PC-3 (cell line): ENCODE data around the gene TMEM147. TPM values are rescaled to one million over a fixed set of nuclear protein-coding genes. Genes with fewer than 3 reads are reported as not detected.

Source experiments
- ATAC-seq: fragments of 200-7000 bp; cut with Tn5 transposase; 2 replicates; pipeline ENCODE4 v1.9.1; 2020; ENCODE audit warnings: mild to moderate bottlenecking, moderate library complexity
- BruUV-seq: library from RNA; stranded (reverse); fragments of 400-500 nt; replicated peaks from 2 replicates; lab custom pipeline; 2021; lab: Mats Ljungman, UMichigan
- CTCF ChIA-PET: fragments of 300-600 bp; sonication (Branson Sonifier 250); formaldehyde crosslinking; loops from one replicate; lab custom pipeline; 2022; ENCODE audit warnings: antibody characterized with exemption; lab: Charles Lee
- POLR2A ChIA-PET: fragments of 300-600 bp; sonication (Branson Sonifier 250); formaldehyde crosslinking; loops from one replicate; lab custom pipeline; 2022; ENCODE audit warnings: antibody characterized with exemption; ENCODE audit not compliant: unreplicated experiment; lab: Charles Lee
- DNase-seq: peaks from one replicate; pipeline ENCODE4 v3.0.0-alpha.2; 2015
- H2AFZ ChIP-seq: fragments of 300-600 bp; sonication (generic); 2 replicates; pipeline ENCODE4 v1.6.0; 2016; ENCODE audit warnings: antibody characterized with exemption, low read length
- H3F3A ChIP-seq: fragments of 300-600 bp; sonication (generic); one replicate; pipeline ENCODE4 v1.6.0; 2017; ENCODE audit warnings: antibody characterized with exemption, low read length, control low read depth, mild to moderate bottlenecking; ENCODE audit not compliant: unreplicated experiment
- H3K27ac ChIP-seq: fragments of 300-600 bp; sonication (generic); 2 replicates; pipeline ENCODE4 v1.5.1; 2016; ENCODE audit warnings: mild to moderate bottlenecking, low read length
- H3K27me3 ChIP-seq: fragments of 300-600 bp; sonication (generic); 2 replicates; pipeline ENCODE4 v1.6.1; 2016; ENCODE audit warnings: low read length, mixed read lengths
- H3K36me3 ChIP-seq: fragments of 300-600 bp; sonication (generic); 2 replicates; pipeline ENCODE4 v1.6.1; 2016; ENCODE audit warnings: low read depth, mixed run types, low read length, mixed read lengths
- H3K4me1 ChIP-seq: fragments of 300-600 bp; sonication (generic); 2 replicates; pipeline ENCODE4 v1.5.1; 2016; ENCODE audit warnings: low read length; ENCODE audit not compliant: insufficient read depth
- H3K4me2 ChIP-seq: fragments of 300-600 bp; sonication (generic); 2 replicates; pipeline ENCODE4 v1.6.0; 2016; ENCODE audit warnings: low read length
- H3K4me3 ChIP-seq: fragments of 300-600 bp; sonication (generic); 2 replicates; pipeline ENCODE4 v1.5.1; 2016; ENCODE audit warnings: mild to moderate bottlenecking, low read length, mixed read lengths
- H3K79me2 ChIP-seq: fragments of 300-600 bp; sonication (generic); 2 replicates; pipeline ENCODE4 v1.6.1; 2017; ENCODE audit warnings: low read length, mixed read lengths
- H3K9ac ChIP-seq: fragments of 300-600 bp; sonication (generic); 2 replicates; pipeline ENCODE4 v1.6.0; 2016; ENCODE audit warnings: mild to moderate bottlenecking, low read length
- H3K9me2 ChIP-seq: fragments of 300-600 bp; sonication (generic); replicated peaks from 2 replicates; pipeline ENCODE4 v1.6.1; 2016; ENCODE audit warnings: mixed run types, low read length, mixed read lengths
- H3K9me3 ChIP-seq: fragments of 300-600 bp; sonication (generic); 2 replicates; pipeline ENCODE4 v1.6.1; 2016; ENCODE audit warnings: low read length, mixed read lengths
- H4K20me1 ChIP-seq: fragments of 300-600 bp; sonication (generic); 2 replicates; pipeline ENCODE4 v1.6.1; 2016; ENCODE audit warnings: low read length, mixed read lengths
- CTCF ChIP-seq: fragments of 300-600 bp; sonication (generic); conservative IDR thresholded peaks from 2 replicates; pipeline ENCODE4 v1.5.1; 2017; ENCODE audit warnings: antibody characterized with exemption, low read depth, mild to moderate bottlenecking, low read length
- EZH2 ChIP-seq: fragments of 300-600 bp; sonication (generic); IDR thresholded peaks from one replicate; pipeline ENCODE4 v1.6.1; 2017; ENCODE audit warnings: antibody characterized with exemption, mild to moderate bottlenecking, low read length; ENCODE audit not compliant: unreplicated experiment
- EZH2phosphoT487 ChIP-seq: fragments of 300-600 bp; sonication (generic); IDR thresholded peaks from 2 replicates; pipeline ENCODE4 v1.6.1; 2018; ENCODE audit warnings: mild to moderate bottlenecking, antibody characterized with exemption, low read length, borderline replicate concordance
- intact Hi-C: fragments of 100-400 bp; cut with micrococcal nuclease; formaldehyde crosslinking; loops from 2 replicates; pipeline ENCODE4 v1.9.0; 2023
- total RNA-seq: library from RNA; depleted of rRNA; stranded (reverse); fragments of >200 nt; gene quantifications from 2 replicates; pipeline ENCODE4 v1.2.3, GENCODE V29; 2014

The TMEM147 gene
- total RNA-seq, 1 experiment from 2014 or later: 206 TPM

DNA sequence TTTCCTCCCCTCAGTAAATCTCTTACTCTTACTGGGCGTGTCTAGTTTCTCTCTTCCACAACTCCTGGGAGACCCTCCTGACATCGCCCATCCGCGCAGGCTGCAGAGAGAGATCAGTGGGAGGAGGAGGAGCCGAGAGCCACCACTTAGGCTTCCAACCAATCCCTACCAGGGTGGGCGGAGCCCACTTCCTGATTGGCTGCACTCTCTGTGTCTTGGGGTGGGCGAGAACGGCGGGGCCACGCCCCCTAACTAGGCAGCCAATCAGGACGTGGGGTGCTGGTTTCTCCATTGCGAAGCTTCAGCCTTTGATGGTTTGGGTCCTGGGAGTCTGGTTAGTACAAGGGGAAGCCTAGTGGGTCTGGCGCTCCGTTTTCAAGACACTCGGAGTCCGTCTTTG lies 40.4 kb downstream of the TMEM147 start, which contains the start of gene PMIS2:
Gene PMIS2 (plus strand): TSS at position 326 of the 400 bp plus-strand sequence. CDS start 87 bp downstream, outside the sequence.
- Histone ChIP-seq H3K4me2 (no peak within 1 kb of the TSS), H4K20me1 (no peaks in the 10 kb centered on the region), H3K9ac (no peak within 1 kb of the TSS), H3K9me2 (no peaks in the 10 kb centered on the region), H3K27ac (no peak within 1 kb of the TSS), H3K4me3 (no peak within 1 kb of the TSS), H3F3A (no peaks in the 10 kb centered on the region), H3K79me2 (no peaks in the 10 kb centered on the region), H2AFZ (no peak within 1 kb of the TSS), H3K27me3 (no peaks in the 10 kb centered on the region), H3K36me3 (no peaks in the 10 kb centered on the region), H3K4me1 (no peaks in the 10 kb centered on the region), H3K9me3 (no peaks in the 10 kb centered on the region)
- intact Hi-C loops: no loop called here
- ATAC-seq (no peak), DNase-seq (no peak)
- CTCF ChIA-PET: no interaction called here
- no TSS peak for BruUV-seq
- POLR2A ChIA-PET: no interaction called here
- no peak for TF ChIP-seq CTCF

- CTCF ChIA-PET: no interaction called here
- POLR2A ChIA-PET: no interaction called here
- intact Hi-C loops: no loop called here
Measured at GRCh38 chr19:35587321-35587720, 41.9 kb downstream of the TMEM147 start.

DNA sequence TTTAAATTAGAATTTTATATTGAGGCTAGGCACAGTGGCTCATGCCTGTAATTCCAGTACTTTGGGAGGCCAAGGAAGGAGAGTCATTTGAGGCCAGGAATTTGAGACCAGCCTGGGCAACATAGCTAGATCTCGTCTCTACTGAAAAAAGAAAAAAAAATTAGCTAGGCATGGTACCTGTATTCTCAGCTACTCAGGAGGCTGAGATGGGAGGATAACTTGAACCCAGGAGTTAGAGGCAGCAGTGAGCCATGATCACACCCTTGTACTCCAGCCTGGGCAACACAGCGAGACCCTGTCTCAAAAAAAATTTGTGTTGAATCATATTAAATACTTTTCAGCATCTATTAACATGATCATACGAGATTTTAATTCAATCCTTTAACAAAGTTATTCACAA lies 45.4 kb downstream of the TMEM147 start:
- no peaks in the 10 kb centered on the region for H3K79me2 ChIP-seq
- H2AFZ ChIP-seq: no peak overlapping the region
- H3K4me3 ChIP-seq: no peak overlapping the region
- no peaks in the 10 kb centered on the region for H3K27me3 ChIP-seq
- TF ChIP-seq EZH2phosphoT487 (no peak), CTCF (no peak), EZH2 (no peak)
- H3K9me3 ChIP-seq: no peaks in the 10 kb centered on the region
- intact Hi-C loops: loop anchor here (5.0 kb wide), 1 partner anchor 74 kb away; no protein-coding TSS in a partner anchor
- no peaks in the 10 kb centered on the region for H3K4me1 ChIP-seq
- no peak overlapping the region for H3K27ac ChIP-seq
- no TSS peak for BruUV-seq
- no peaks in the 10 kb centered on the region for H3K9me2 ChIP-seq
- ChIA-PET CTCF (no interaction called here), POLR2A (interaction anchor here (0.7 kb wide), 2 partner anchors 58 to 119 kb away, joined by 3 to 5 read pairs; no protein-coding TSS in a partner anchor)
- no peaks in the 10 kb centered on the region for H4K20me1 ChIP-seq
- no peak for ATAC-seq
- no peak for DNase-seq
- no peak overlapping the region for H3K4me2 ChIP-seq
- H3K36me3 ChIP-seq: no peaks in the 10 kb centered on the region
- no peaks in the 10 kb centered on the region for H3F3A ChIP-seq
- H3K9ac ChIP-seq: no peak overlapping the region

More at GRCh38 chr19:35587321-35587720, 41.9 kb downstream of the TMEM147 start:
- Histone ChIP-seq H3K27me3 (no peaks in the 10 kb centered on the region), H3K27ac (no peak overlapping the region), H4K20me1 (no peaks in the 10 kb centered on the region), H3K4me3 (no peak overlapping the region), H2AFZ (no peak overlapping the region), H3K9me2 (no peaks in the 10 kb centered on the region), H3K4me1 (no peaks in the 10 kb centered on the region), H3F3A (no peaks in the 10 kb centered on the region), H3K4me2 (no peak overlapping the region), H3K9me3 (no peaks in the 10 kb centered on the region), H3K9ac (no peak overlapping the region), H3K36me3 (no peaks in the 10 kb centered on the region), H3K79me2 (no peaks in the 10 kb centered on the region)
- no TSS peak for BruUV-seq
- ATAC-seq: no peak
- DNase-seq: no peak
- TF ChIP-seq CTCF (no peak), EZH2 (no peak), EZH2phosphoT487 (no peak)
